DOHH2 (cell line): ENCODE measurements around the gene NDUFAF2.

Source experiments
- H3F3A ChIP-seq: fragments of 200-600 bp; sonication (generic), shearing (Covaris generic); 2 replicates; pipeline ENCODE4 v1.6.0; 2016; ENCODE audit warnings: antibody characterized with exemption, mild to moderate bottlenecking; ENCODE audit not compliant: control insufficient read depth, insufficient read depth
- H3K27ac ChIP-seq: fragments of 200-600 bp; sonication (generic); 2 replicates; pipeline ENCODE4 v1.5.1; 2014; ENCODE audit warnings: low read depth, mild to moderate bottlenecking, low read length, moderate library complexity
- H3K27me3 ChIP-seq: fragments of 200-600 bp; sonication (generic); 2 replicates; pipeline ENCODE4 v1.6.1; 2014; ENCODE audit warnings: mild to moderate bottlenecking, low read length, mixed read lengths; ENCODE audit not compliant: control insufficient read depth
- H3K36me3 ChIP-seq: fragments of 200-600 bp; sonication (generic); 2 replicates; pipeline ENCODE4 v1.6.1; 2014; ENCODE audit warnings: mild to moderate bottlenecking, low read length, moderate library complexity, mixed read lengths; ENCODE audit not compliant: control insufficient read depth
- H3K4me1 ChIP-seq: fragments of 200-600 bp; sonication (generic); 2 replicates; pipeline ENCODE4 v1.6.1; 2014; ENCODE audit warnings: mild to moderate bottlenecking, low read length, mixed read lengths; ENCODE audit not compliant: control insufficient read depth
- H3K4me2 ChIP-seq: fragments of 200-600 bp; sonication (generic); 2 replicates; pipeline ENCODE4 v1.6.0; 2014; ENCODE audit warnings: mild to moderate bottlenecking, low read length, moderate library complexity
- H3K4me3 ChIP-seq: fragments of 200-600 bp; sonication (generic); 2 replicates; pipeline ENCODE4 v1.5.1; 2014; ENCODE audit warnings: mild to moderate bottlenecking, low read length, mixed read lengths
- H3K79me2 ChIP-seq: fragments of 200-600 bp; sonication (generic); 2 replicates; pipeline ENCODE4 v1.6.1; 2014; ENCODE audit warnings: mild to moderate bottlenecking, low read length, mixed read lengths; ENCODE audit not compliant: control insufficient read depth
- H3K9me2 ChIP-seq: fragments of 200-600 bp; sonication (generic); replicated peaks from 2 replicates; pipeline ENCODE4 v1.6.1; 2014; ENCODE audit warnings: mild to moderate bottlenecking, low read length, mixed read lengths; ENCODE audit not compliant: control insufficient read depth
- H3K9me3 ChIP-seq: fragments of 200-600 bp; sonication (generic); 2 replicates; pipeline ENCODE4 v1.6.1; 2014; ENCODE audit warnings: antibody characterized with exemption, low read length, mixed read lengths; ENCODE audit not compliant: control insufficient read depth, insufficient read depth
- H4K20me1 ChIP-seq: fragments of 200-600 bp; sonication (generic); 2 replicates; pipeline ENCODE4 v1.6.0; 2014; ENCODE audit warnings: low read depth, mild to moderate bottlenecking, antibody characterized with exemption, low read length, moderate library complexity; ENCODE audit not compliant: control insufficient read depth, insufficient read depth
- EZH2phosphoT487 ChIP-seq: fragments of 200-600 bp; sonication (generic); IDR thresholded peaks from 2 replicates; pipeline ENCODE4 v1.6.1; 2017; ENCODE audit warnings: borderline replicate concordance, mild to moderate bottlenecking, antibody characterized with exemption, low read length, moderate library complexity, mixed read lengths
- TF ChIP-seq, protein P1 (sequence below): fragments of 200-600 bp; sonication (generic); IDR thresholded peaks from one replicate; pipeline ENCODE4 v1.5.1; 2014; ENCODE audit warnings: antibody characterized with exemption, mild to moderate bottlenecking, low read depth, low read length; ENCODE audit not compliant: poor library complexity, severe bottlenecking

Gene NDUFAF2

DNA sequence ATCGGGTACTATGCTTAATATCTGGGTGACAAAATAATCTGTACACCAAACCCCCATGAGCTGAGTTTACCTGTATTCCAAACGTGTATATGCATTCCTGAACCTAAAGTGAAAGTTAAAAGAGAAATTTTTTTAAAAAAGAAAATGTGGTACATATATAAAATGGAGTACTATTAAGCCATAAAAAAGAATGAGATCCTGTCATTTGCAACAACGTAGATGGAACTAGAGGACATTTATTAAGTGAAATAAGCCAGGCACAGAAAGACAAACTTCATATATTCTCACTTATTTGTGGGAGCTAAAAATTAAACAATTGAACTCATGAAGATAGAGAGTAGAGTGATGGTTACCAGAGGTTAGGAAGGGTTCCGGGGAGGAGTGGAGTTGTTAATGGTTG, 44.8 kb downstream of the NDUFAF2 start:
- H3K4me3 ChIP-seq, result no peak overlapping the region
- TF ChIP-seq EZH2phosphoT487, result no peak
- TF ChIP-seq, protein P1, sequence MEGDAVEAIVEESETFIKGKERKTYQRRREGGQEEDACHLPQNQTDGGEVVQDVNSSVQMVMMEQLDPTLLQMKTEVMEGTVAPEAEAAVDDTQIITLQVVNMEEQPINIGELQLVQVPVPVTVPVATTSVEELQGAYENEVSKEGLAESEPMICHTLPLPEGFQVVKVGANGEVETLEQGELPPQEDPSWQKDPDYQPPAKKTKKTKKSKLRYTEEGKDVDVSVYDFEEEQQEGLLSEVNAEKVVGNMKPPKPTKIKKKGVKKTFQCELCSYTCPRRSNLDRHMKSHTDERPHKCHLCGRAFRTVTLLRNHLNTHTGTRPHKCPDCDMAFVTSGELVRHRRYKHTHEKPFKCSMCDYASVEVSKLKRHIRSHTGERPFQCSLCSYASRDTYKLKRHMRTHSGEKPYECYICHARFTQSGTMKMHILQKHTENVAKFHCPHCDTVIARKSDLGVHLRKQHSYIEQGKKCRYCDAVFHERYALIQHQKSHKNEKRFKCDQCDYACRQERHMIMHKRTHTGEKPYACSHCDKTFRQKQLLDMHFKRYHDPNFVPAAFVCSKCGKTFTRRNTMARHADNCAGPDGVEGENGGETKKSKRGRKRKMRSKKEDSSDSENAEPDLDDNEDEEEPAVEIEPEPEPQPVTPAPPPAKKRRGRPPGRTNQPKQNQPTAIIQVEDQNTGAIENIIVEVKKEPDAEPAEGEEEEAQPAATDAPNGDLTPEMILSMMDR, result no peak
- no peaks in the 10 kb centered on the region for H3F3A ChIP-seq
- H3K4me2 ChIP-seq, result no peak overlapping the region
- no peak overlapping the region for H3K27ac ChIP-seq
- peaks cover 9% of the 10 kb centered on the region for H3K79me2 ChIP-seq
- H3K9me3 ChIP-seq, result peaks cover 27% of the 10 kb centered on the region; the same call in 1 of the 2 replicates
- peaks cover 7% of the 10 kb centered on the region; the same call in 1 of the 2 replicates for H3K36me3 ChIP-seq
- no peaks in the 10 kb centered on the region for H4K20me1 ChIP-seq
- peaks cover 10% of the 10 kb centered on the region for H3K4me1 ChIP-seq
- H3K27me3 ChIP-seq, result no peaks in the 10 kb centered on the region
- H3K9me2 ChIP-seq, result no peaks in the 10 kb centered on the region

DNA sequence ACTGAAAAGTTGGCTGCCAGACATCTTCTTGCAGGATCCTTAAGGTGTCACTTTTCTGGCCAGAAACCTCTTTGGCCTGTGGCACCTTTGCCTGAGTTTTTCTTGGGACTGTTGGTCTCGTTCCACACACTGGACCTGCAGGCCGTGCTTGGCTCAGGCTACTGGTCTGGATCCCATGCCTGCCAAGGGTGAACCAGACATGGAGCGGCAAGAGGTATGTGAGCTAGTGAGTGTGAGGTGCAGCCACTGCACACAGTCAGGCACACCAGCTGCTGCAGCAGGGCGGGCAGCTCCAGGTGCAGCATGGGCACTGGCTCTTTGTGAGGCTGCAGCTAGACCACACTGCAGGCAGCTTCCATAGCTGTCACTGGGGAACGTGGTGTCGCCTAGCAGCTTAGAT, 47.9 kb downstream of the NDUFAF2 start:
- peaks cover 26% of the 10 kb centered on the region; the same call in 1 of the 2 replicates for H3K9me3 ChIP-seq
- TF ChIP-seq, protein P1, result no peak
- TF ChIP-seq EZH2phosphoT487, result no peak
- H3K4me1 ChIP-seq, result peaks cover 2% of the 10 kb centered on the region
- H3K9me2 ChIP-seq, result no peaks in the 10 kb centered on the region
- peaks cover 8% of the 10 kb centered on the region; the same call in 1 of the 2 replicates for H3K79me2 ChIP-seq
- no peaks in the 10 kb centered on the region for H3K27me3 ChIP-seq
- H3F3A ChIP-seq, result no peaks in the 10 kb centered on the region
- no peak overlapping the region for H3K4me3 ChIP-seq
- no peaks in the 10 kb centered on the region for H4K20me1 ChIP-seq
- peaks cover 7% of the 10 kb centered on the region; the same call in 1 of the 2 replicates for H3K36me3 ChIP-seq
- no peak overlapping the region for H3K27ac ChIP-seq
- H3K4me2 ChIP-seq, result no peak overlapping the region

DNA sequence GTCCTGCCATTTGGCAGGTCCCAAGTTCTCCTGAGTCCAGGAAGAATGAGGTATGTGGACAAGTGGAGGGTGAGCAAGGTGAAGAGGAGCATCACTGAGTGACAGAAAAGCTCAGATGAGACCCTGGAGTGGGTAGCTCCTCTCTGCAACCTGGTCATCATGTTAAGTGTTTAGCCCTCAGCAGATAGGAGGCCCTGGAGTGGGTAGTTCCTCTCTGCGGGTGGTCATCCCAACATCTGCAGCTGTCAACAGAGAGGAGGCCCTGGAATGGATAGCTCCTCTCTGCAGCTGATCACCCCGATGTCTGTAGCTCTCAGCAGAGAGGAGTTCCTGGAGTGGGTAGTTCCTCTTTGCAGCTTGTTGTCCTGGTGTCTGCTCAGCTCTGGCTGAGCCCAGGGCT, 48.4 kb downstream of the NDUFAF2 start:
- no peaks in the 10 kb centered on the region for H3K9me2 ChIP-seq
- no peak overlapping the region for H3K27ac ChIP-seq
- TF ChIP-seq, protein P1, result no peak
- no peak overlapping the region for H3K4me3 ChIP-seq
- H3K4me1 ChIP-seq, result no peaks in the 10 kb centered on the region
- no peak overlapping the region for H3K4me2 ChIP-seq
- no peaks in the 10 kb centered on the region for H3K27me3 ChIP-seq
- peaks cover 8% of the 10 kb centered on the region; the same call in 1 of the 2 replicates for H3K79me2 ChIP-seq
- H3K9me3 ChIP-seq, result peaks cover 26% of the 10 kb centered on the region; the same call in 1 of the 2 replicates
- H3F3A ChIP-seq, result no peaks in the 10 kb centered on the region
- peaks cover 7% of the 10 kb centered on the region; the same call in 1 of the 2 replicates for H3K36me3 ChIP-seq
- no peaks in the 10 kb centered on the region for H4K20me1 ChIP-seq
